B cell (primary cell): ENCODE data around the gene DR1. TPM values are rescaled to one million over a fixed set of nuclear protein-coding genes. Genes with fewer than 3 reads are reported as not detected.

ENCODE experiments used
- ATAC-seq: fragments of 200-7000 bp; cut with Tn5 transposase; one replicate; pipeline ENCODE4 v1.10.0; 2021; ENCODE audit warnings: low read depth, mild to moderate bottlenecking, moderate number of reproducible peaks, moderate library complexity
- CTCF ChIA-PET: fragments of 350-600 bp; sonication (Branson Sonifier 250); formaldehyde crosslinking; loops from one replicate; lab custom pipeline; 2021; ENCODE audit warnings: antibody characterized with exemption, inconsistent platforms; lab: Charles Lee
- POLR2A ChIA-PET: fragments of 350-600 bp; sonication (Branson Sonifier 250); formaldehyde crosslinking; loops from one replicate; lab custom pipeline; 2021; ENCODE audit warnings: antibody characterized with exemption; lab: Charles Lee
- DNase-seq: peaks from one replicate; pipeline ENCODE4 v3.0.0; 2013
- H2AFZ ChIP-seq: 2 replicates; pipeline ENCODE4 v1.6.1; 2012; ENCODE audit warnings: mild to moderate bottlenecking, low read depth, low read length; ENCODE audit not compliant: insufficient read depth, poor library complexity, severe bottlenecking
- H3K27ac ChIP-seq, 2 donors: 1 replicate in 1 of 2; 2 replicates in 1 of 2; pipeline ENCODE4 v1.5.1; 2012 to 2013; ENCODE audit warnings: low read length in 2 of 2, mild to moderate bottlenecking in 2 of 2, moderate library complexity in 1 of 2
- H3K27me3 ChIP-seq, 4 experiments: fragments of 200-600 bp in 1 of 4; sonication (generic) in 1 of 4; replicated peaks in 1 of 4; 1 replicate in 2 of 4; 2 replicates in 2 of 4; pipeline versions ENCODE4 v1.6.1 to v1.7.0; 2013 to 2016; ENCODE audit warnings: low read length in 3 of 4, mild to moderate bottlenecking in 2 of 4, mixed read lengths in 1 of 4, moderate library complexity in 1 of 4; ENCODE audit not compliant: insufficient read depth in 4 of 4, control insufficient read depth in 3 of 4; ENCODE audit errors: control extremely low read depth in 1 of 4
- H3K36me3 ChIP-seq, 2 experiments: replicated peaks in 1 of 2; 1 replicate in 1 of 2; 2 replicates in 1 of 2; pipeline versions ENCODE4 v1.6.1 to v1.7.1; 2013; ENCODE audit warnings: low read length in 1 of 2; ENCODE audit not compliant: insufficient read depth in 2 of 2, control insufficient read depth in 1 of 2; ENCODE audit errors: control extremely low read depth in 1 of 2, extremely low read depth in 1 of 2
- H3K4me1 ChIP-seq, 2 donors: fragments of 200-600 bp in 1 of 2; sonication (generic) in 1 of 2; 1 replicate in 1 of 2; 2 replicates in 1 of 2; pipeline versions ENCODE4 v1.5.1 to v1.6.1; 2013 to 2017; ENCODE audit warnings: low read length in 2 of 2; ENCODE audit not compliant: control insufficient read depth in 2 of 2, insufficient read depth in 2 of 2
- H3K4me2 ChIP-seq: replicated peaks from 2 replicates; pipeline ENCODE3; 2012; ENCODE audit warnings: mild to moderate bottlenecking, low read depth, low read length; ENCODE audit not compliant: poor library complexity, severe bottlenecking
- H3K4me3 ChIP-seq, 5 experiments: fragments of 200-600 bp in 1 of 5; sonication (generic) in 1 of 5; 1 replicate in 3 of 5; 2 replicates in 2 of 5; pipeline versions ENCODE4 v1.5.1 to v1.7.0; 2011 to 2016; ENCODE audit warnings: low read length in 4 of 5, mild to moderate bottlenecking in 4 of 5, low read depth in 2 of 5, control low read depth in 1 of 5, moderate library complexity in 1 of 5; ENCODE audit not compliant: insufficient read depth in 1 of 5; ENCODE audit errors: control extremely low read depth in 1 of 5, extremely low read depth in 1 of 5
- H3K79me2 ChIP-seq: fragments of 200-600 bp; sonication (generic); one replicate; pipeline ENCODE4 v1.6.0; 2016; ENCODE audit warnings: low read length; ENCODE audit not compliant: control insufficient read depth, insufficient read depth
- H3K9ac ChIP-seq: fragments of 200-600 bp; sonication (generic); 2 replicates; pipeline ENCODE4 v1.6.1; 2017; ENCODE audit warnings: mild to moderate bottlenecking, low read length, moderate library complexity
- H3K9me3 ChIP-seq, 3 donors: one replicate each; pipeline versions ENCODE4 v1.6.1 to v1.7.1; 2013; ENCODE audit warnings: low read length in 2 of 3; ENCODE audit not compliant: control insufficient read depth in 2 of 3, insufficient read depth in 1 of 3; ENCODE audit errors: control extremely low read depth in 1 of 3
- H4K20me1 ChIP-seq: 2 replicates; pipeline ENCODE4 v1.6.0; 2012; ENCODE audit warnings: mild to moderate bottlenecking, low read length; ENCODE audit not compliant: insufficient read depth, control insufficient read depth, poor library complexity, severe bottlenecking
- H3K27ac Mint-ChIP-seq: one replicate; pipeline ENCODE4 v1.8.0; 2021; ENCODE audit warnings: mixed read lengths
- H3K27me3 Mint-ChIP-seq: one replicate; pipeline ENCODE4 v1.8.0; 2021; ENCODE audit warnings: mixed read lengths
- H3K4me1 Mint-ChIP-seq: one replicate; pipeline ENCODE4 v1.8.0; 2021; ENCODE audit warnings: mixed read lengths
- H3K4me3 Mint-ChIP-seq: one replicate; pipeline ENCODE4 v1.8.0; 2021; ENCODE audit warnings: mixed read lengths
- H3K9me3 Mint-ChIP-seq: one replicate; pipeline ENCODE4 v1.8.0; 2022; ENCODE audit warnings: mixed read lengths; ENCODE audit not compliant: insufficient read depth
- CTCF ChIP-seq: fragments of 200-600 bp; IDR thresholded peaks from one replicate; pipeline ENCODE4 v1.8.0; 2022; ENCODE audit warnings: antibody characterized with exemption, mild to moderate bottlenecking
- EZH2 ChIP-seq: IDR thresholded peaks from 2 replicates; pipeline ENCODE4 v1.6.1; 2012; ENCODE audit warnings: borderline replicate concordance, low read depth, mild to moderate bottlenecking, moderate library complexity, low read length; ENCODE audit not compliant: insufficient read depth, poor library complexity, severe bottlenecking
- WGBS: methylation state at CpG from one replicate; pipeline ENCODE4 v1.1.5; 2013; ENCODE audit warnings: missing lambda C conversion rate; ENCODE audit not compliant: insufficient coverage; 5-methylcytosine and 5-hydroxymethylcytosine counted together
- intact Hi-C: fragments of 100-400 bp; cut with micrococcal nuclease; formaldehyde crosslinking; loops from one replicate; pipeline ENCODE4 v1.10.0; 2022
- polyA plus RNA-seq: library from polyadenylated mRNA; depleted of rRNA; stranded (reverse); fragments of >200 nt; gene quantifications from 2 replicates; pipeline ENCODE4 v1.2.3, GENCODE V29; 2012
- total RNA-seq, 2 donors: library from RNA; stranded (reverse); fragments of 120-200 nt in 1 of 2; gene quantifications; 1 replicate in 1 of 2; 2 replicates in 1 of 2; pipeline versions ENCODE4 v1.2.3 to v1.2.4, GENCODE V29; 2013 to 2022

Gene DR1
- total and polyA plus RNA-seq, 2 donors (not counting 1 experiment from before 2014, with no cell fraction given), result 11.4 to 69.2 TPM

GRCh38 chr1:93346421-93346993 lies 800 bp downstream of the DR1 start:
- Histone ChIP-seq H3K27me3 (no peaks in the 10 kb centered on the region), H4K20me1 (peaks cover 18% of the 10 kb centered on the region), H3K9me3 (no peaks in the 10 kb centered on the region), H3K79me2 (peaks cover 81% of the 10 kb centered on the region), H3K9ac (peak overlapping the region; percentile 99), H3K4me1 (peaks cover 15 to 40% of the 10 kb centered on the region in 2 donors), H3K27ac (peak overlapping the region; percentile 81 to 95), H3K4me2 (peak overlapping the region; percentile 93), H2AFZ (peak overlapping the region; percentile 84), H3K36me3 (no peaks in the 10 kb centered on the region), H3K4me3 (peak overlapping the region; percentile 78 to 94 (median 91))
- Mint-ChIP-seq H3K27ac (peak overlapping the region; percentile 98), H3K27me3 (no peaks in the 10 kb centered on the region), H3K4me3 (peak overlapping the region; percentile 95), H3K9me3 (no peaks in the 10 kb centered on the region), H3K4me1 (peaks cover 53% of the 10 kb centered on the region)
- TF ChIP-seq CTCF (no peak), EZH2 (no peak)
- WGBS, result 0% methylated on average over 10 of the region's 22 CpGs
- peak; percentile 70 for DNase-seq
- ChIA-PET POLR2A (no interaction called here), CTCF (interaction anchor here (0.5 to 2.3 kb wide), 4 partner anchors 42 to 515 kb away, joined by 3 to 12 read pairs (median 3); partner anchors contain the start of gene RPL5)
- intact Hi-C loops, result loop anchor here (1.0 to 10.0 kb wide), 6 partner anchors 382 to 1888 kb away; partner anchors contain the start of genes ABCD3, CNN3, DIPK1A and DNTTIP2
- ATAC-seq, result peak; percentile 18

- intact Hi-C loops, result loop anchor here (5.0 to 10.0 kb wide), 5 partner anchors 383 to 1887 kb away; partner anchors contain the start of genes ABCD3, CNN3, DIPK1A and EVI5
- H3K9me3 ChIP-seq, result no peaks in the 10 kb centered on the region
- H3K36me3 ChIP-seq, result no peaks in the 10 kb centered on the region
- Mint-ChIP-seq H3K27me3 (no peaks in the 10 kb centered on the region), H3K4me3 (peak overlapping the region; percentile 95), H3K27ac (no peak overlapping the region), H3K4me1 (peaks cover 57% of the 10 kb centered on the region), H3K9me3 (no peaks in the 10 kb centered on the region)
- peaks cover 90% of the 10 kb centered on the region for H3K79me2 ChIP-seq
- WGBS, result 0% methylated on average over 2 of the region's 12 CpGs
- peak overlapping the region; percentile 78 to 94 (median 91) for H3K4me3 ChIP-seq
- no peak for DNase-seq
- no peaks in the 10 kb centered on the region for H3K27me3 ChIP-seq
- H4K20me1 ChIP-seq, result peaks cover 18% of the 10 kb centered on the region
- H3K4me2 ChIP-seq, result peak overlapping the region; percentile 93
- no peak for TF ChIP-seq CTCF
- peaks cover 16 to 40% of the 10 kb centered on the region in 2 donors for H3K4me1 ChIP-seq
- H3K9ac ChIP-seq, result peak overlapping the region; percentile 99
- ATAC-seq, result no peak
- ChIA-PET CTCF (interaction anchor here (2.3 kb wide), 1 partner anchor 43 kb away, joined by 12 read pairs; no protein-coding TSS in a partner anchor), POLR2A (no interaction called here)
- peak overlapping the region in 1 of 2 donors; percentile 95 for H3K27ac ChIP-seq
- H2AFZ ChIP-seq, result peak overlapping the region; percentile 84
Measured at GRCh38 chr1:93347334-93347899, 1.7 kb downstream of the DR1 start.
